GM18867 (cell line): Measurements from ENCODE around the gene EXOSC10.
"Not testable (repeated sequence)": the region's sequence is repeated elsewhere in the genome, so short reads cannot be mapped to it uniquely, and the experiment has no call there.

Source experiments
- ATAC-seq: cut with Tn5 transposase; IDR thresholded peaks from one replicate; pipeline ENCODE4 v1.9.1; 2021; ENCODE audit warnings: mild to moderate bottlenecking, moderate library complexity; ENCODE audit not compliant: unreplicated experiment

The EXOSC10 gene

DNA sequence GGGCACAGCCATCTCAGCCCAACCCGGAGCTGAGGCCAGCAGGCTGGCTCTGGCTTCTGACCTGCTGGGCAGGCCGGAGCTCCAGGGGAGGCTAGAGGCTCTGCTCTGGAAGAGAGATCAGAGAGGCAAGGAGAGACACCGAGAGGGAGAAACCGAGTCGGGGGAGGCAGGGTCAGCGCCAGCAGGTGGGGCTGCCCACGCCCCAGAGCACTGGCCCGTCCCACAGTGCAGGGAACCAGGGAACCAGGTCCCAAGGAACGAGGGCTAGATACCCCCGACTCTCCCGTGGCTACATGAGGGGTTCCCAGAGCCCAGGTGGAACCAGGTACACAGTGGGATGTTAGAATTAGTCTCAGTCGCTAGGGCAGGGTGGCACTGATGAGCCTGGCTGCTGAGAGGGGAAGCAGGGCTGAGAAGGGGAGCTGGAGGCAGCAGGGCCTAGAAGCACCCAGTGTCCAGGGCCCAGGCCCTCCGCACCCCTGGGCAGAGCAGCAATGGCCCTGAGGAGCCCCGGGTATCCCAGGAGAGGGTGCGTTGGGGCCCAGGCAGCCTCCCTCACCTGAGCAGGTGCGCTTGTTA is 54.7 kb downstream of the EXOSC10 start:
- ATAC-seq = no peak

DNA sequence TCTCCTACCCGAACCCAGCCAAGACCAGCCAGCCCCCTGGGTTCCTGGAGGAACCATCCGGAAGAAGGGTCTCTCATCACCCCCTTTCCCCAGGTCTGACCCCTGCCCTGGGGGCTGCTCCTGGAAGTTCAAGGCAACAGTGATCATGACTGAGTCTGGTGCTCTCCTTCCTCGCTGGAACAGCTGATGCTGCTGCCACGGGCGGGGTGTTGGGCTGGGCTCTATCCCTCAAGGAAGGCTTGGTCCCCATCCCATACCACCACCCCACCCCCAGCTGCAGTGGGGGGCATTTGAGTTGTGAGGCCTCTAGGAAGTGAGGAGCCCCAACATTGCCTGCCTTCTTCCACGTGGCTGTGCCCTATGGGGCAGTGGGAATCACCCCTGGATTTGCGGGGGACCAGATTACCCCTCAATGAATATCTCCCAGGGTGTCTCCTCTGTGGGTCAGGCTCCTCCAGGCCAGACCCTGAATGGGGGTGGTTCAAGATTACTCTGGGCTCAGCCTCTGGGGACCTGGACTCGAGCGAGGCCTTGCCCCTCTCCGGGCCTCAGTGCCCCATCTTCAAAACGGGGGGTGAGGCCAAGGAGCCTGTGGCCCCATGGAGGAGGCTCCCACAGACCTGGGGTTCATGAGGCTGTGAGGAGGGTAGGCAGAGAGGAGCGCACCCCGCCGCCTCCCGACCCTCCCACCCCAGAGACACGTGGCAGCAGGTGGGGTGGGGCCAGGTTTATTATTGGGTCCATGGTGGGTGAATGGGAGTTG is 55.4 kb downstream of the EXOSC10 start:
- ATAC-seq = no peak

DNA sequence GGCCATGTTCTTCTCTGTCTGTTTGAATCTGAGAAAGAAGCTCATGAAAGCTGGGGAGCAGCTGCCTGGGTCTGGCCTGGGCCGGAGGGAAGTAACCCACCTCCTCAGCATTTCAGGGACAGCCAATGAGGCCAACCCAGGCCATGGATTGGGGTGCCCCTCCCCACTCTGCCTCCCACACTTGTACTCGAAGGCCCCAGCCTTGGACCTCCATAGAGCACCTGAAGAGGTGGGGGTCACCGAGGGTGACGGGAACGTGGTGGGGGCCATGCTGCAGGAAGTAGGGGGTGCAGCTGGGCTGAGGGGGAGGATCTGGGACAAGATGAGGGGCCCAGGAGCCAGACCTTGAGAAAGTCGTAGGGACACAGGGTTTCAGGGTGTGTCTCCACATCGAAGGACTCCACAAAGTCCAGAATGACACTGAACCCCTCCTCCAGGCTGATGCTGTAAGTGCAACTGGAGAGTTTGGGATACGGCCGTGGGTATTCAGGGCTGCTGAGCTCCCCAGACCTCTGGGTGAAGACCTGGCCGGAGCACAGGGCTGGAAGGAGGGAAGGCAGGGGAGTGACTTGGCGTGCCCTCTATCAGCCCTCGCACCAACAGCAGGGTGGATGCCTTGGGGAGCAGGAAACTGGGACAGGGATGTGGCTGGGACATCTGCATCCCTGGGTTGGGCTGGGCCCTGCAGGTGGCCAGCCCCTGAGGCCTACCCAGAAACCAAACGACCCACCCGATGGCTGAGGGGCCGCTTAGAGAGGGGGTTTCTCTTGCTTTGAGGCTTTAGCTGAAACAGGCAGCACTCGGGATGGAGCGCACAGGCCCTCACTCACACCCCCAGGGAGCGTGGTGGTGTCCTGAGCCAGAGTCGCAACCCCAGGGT is 56.4 kb downstream of the EXOSC10 start:
- ATAC-seq = no peak

DNA sequence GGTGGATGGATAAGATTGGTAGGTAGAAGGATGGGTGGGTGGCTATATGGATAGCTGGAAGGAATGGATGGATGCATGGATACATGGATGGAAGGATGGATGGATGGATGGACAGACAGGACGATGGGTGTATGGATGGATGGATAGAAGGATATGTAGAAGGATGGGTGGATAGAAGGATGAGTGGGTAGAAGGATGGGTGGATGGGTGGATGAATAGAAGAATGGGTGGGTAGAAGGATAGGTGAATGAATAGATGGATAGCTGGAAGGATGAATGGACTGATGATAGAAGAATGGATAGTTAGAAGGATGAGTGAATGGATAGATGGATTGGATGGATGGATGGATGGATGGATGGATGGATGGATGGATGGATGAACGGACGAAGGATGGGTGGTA is 57.6 kb downstream of the EXOSC10 start:
- ATAC-seq = no peak

DNA sequence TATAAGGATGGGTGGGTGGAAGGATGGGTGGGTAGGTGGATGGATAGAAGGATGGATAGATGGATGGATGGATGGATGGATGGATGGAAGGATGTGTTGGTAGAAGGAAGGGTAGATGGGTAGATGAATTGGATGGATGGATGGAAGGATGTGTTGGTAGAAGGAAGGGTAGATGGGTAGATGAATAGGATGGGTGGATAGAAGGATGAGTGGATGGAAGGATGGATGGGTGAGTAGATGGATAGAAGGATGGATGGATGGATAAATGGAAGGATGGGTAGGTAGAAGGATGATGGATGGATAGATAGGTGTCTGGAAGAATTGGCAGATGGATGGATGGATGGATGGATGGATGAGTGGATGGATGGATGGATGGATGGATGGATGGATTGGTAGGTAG is 58.6 kb downstream of the EXOSC10 start:
- no peak for ATAC-seq

DNA sequence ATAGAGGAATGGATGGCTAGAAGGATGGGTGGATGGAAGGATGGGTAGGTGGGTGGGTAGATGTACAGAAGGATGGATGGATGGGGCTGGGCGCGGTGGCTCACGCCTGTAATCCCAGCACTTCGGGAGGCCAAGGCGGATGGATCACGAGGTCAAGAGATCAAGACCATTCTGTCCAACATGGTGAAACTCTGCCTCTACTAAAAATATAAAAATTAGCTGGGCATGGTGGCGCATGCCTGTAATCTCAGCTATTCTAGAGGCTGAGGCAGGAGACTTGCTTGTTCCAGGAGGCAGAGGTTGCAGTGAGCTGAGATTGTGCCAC is 59.6 kb downstream of the EXOSC10 start:
- not testable (repeated sequence) for ATAC-seq

DNA sequence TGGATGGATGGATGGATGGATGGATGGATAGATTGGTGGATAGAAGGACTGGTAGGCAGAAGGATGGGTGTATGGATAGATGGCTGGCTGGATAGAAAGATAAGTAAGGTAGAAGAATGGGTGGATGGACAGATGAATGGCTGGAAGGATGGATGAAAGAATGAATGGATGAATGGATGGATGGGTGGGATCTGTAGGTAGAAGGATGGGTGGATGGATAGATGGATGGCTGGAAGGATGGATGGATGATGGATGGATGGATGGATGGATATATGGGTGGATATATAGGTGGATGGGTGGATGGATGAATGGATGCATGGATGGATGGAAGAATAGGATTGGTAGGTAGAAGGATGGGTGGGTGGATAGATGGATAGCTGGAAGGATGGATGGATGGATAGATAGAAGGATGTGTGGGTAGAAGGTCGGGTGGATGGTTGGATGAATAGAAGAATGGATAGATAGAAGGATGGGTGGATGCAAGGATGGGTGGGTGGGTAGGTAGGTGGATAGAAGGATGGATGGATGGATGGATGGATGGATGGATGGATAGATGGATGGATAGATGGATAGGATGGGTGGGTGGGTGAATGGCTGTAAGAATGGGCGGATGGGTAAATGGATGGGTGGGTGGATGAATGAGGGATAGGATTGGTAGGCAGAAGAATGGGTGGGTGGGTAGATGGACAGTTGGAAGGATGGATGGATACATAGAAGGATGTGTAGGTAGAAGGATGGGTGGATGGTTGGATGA is 60.1 kb downstream of the EXOSC10 start:
- ATAC-seq = no peak

DNA sequence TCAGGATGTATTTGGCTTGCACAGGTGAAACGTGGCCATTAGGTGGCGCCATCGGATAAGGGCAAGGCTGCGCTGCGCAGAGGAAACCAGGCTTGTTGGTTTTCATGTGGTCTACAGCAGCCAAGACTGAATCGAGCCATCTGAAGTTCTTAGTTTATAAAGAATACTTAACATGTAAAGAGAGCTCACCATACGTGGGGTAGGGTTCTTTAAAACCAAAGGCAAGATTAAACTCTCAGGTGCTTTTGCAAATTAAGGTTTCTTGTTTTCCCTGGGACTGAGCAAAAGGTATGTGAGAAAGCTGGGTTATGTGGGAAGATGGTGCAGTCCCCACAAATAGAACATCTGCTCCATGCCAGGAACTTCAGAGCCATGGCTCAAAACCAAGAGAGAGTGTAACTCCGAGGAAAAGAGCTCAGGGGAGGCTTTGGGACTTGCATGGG is 61.9 kb downstream of the EXOSC10 start:
- ATAC-seq = no peak

DNA sequence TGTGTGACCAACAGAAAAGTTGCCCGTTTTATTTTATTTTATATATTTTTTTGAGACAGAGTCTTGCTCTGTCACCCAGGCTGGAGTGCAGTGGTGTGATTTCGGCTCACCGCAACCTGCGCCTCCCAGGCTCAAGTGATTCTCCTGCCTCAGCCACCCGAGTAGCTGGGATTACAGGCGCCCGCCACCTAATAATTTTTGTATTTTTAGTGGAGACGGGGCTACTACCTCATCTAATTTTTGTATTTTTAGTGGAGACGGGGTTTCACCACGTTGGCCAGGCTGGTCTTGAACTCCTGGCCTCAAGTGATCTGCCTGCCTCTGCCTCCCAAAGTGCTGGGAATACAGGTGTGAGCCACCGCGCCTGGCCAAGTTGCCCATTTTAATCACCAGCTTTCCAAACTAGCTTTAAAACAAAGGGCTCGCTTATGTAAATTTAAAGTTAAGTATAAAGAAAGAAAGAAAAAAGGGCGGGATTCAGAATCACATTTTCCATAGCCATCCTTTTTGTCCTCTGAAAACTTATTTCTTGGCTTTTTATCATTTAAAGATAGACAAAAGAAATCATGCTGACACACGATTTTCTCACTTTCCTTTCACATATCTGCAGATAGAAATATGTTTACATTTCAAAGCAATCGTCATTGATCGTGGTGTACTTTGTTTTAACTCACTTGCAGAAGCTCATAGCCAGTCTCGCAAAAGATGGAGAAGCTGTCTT is 62.5 kb downstream of the EXOSC10 start:
- ATAC-seq = not testable (repeated sequence)

DNA sequence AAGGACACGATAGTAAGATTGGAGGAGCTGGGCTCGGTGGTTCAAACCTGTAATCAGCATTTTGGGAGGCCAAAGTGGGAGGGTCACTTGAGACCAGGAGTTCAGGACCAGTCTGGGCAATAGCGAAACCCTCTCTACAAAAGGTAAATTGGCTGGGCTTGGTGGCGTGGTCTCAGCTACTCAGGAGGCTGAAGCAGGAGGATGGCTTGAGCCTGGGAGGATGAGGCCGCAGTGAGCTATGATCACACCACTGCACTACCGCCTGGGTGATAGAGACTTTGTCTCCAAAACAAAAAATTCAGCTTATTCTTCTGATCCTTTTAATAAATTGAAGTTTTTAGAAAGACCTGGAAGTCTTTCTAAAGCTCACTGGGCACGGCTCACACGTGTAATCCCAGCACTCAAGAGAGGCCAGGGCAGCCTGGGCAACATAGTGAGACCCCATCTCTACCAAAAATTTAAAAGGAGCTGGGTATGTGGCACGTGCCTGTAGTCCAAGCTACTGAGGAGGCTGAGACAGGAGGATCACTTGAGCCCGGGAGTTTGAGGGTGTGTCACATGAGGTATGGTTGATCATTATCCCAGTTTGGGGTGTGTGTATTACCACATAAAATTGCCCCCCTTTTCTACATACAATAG is 67.9 kb downstream of the EXOSC10 start:
- ATAC-seq = no peak

DNA sequence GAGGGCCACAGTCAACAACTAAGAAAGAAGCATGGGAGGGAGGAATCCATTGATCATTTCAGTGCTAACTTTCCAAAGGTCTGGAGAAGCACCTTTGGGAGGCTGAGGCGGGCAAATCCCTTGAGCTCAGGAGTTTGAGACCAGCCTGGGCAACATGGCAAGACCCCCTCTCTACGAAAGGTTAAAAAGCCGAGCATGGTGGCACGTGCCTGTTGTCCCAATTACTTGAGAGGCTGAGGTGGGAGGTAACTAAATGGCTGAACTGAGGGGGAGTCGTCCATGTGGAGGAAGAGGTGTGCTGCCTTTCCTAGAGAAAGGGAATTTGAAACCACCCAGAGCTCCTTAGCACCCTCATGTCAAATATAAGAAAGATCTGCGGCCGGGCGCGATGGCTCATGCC is 68.8 kb downstream of the EXOSC10 start:
- no peak for ATAC-seq

DNA sequence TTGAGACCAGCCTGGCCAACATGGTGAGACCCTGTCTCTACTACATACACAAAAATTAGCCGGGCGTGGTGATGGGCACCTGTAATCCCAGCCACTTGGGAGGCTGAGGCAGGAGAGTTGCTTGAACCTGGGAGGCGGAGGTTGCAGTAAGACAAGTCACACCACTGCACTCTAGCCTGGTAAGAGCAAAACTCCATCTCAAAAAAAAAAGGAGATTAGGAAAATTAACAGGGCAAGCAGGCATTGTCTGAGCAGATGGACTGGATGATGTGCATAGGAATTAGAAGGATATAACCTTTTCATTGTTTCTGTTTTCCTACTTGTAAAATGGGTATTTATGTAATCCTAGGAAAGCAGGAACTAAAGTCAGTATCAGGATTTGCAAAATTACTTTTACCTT is 71.7 kb downstream of the EXOSC10 start:
- ATAC-seq = no peak

DNA sequence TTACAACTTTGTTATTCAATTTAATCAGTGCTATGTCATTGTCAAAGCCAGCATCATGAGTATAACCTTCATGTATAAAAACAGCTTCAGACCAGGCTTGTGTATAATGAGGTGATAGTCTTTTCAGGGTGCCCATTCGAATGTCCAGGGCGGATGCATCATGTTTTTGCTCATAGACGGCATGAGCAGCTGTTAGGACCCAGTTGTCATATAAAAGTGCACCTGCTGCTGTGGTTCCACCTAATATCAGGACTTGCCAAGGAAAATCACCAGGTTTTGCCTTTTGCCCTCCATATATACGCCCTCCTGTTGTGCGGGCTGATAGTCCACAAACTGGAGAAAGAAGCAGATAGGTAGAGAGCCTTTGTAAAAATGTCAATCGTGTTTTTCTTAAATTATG is 72.4 kb downstream of the EXOSC10 start:
- no peak for ATAC-seq

DNA sequence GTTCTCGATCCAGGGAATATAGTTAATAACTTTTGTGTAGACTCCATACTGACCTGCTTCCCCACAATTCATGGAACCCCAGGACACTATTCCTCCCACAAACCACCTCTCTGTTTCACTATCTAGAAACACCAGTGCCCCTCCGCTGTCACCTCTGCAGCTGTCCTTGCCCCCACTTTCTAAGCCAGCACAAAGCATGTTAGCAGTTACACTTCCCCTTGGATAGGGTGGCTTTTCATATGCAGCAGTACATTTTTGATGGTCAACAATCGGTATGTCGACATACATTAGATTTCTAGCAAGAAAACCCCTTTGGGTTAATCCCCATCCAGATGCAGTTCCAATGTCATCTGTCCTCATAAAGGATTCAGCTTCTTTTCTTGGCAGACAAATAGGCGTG is 72.8 kb downstream of the EXOSC10 start:
- no peak for ATAC-seq

DNA sequence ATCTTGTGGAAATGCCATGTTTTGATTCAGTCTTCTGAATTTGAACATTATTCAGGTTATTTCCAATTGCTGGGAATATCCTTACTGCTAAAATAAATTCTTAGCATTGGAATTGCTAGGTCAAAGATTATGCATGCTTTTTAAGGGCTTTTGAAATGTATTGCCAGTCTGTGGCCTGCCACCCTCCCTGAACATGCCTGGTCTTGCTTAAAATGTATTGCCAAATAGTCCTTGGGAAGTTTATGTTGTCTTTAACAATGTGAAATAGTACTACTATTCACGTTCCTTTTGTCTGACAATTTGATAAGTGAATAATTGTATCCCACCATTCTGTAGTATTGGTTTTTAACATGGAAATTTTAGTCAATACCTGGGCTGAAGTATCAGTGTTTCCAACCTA is 73.6 kb downstream of the EXOSC10 start:
- ATAC-seq = no peak

DNA sequence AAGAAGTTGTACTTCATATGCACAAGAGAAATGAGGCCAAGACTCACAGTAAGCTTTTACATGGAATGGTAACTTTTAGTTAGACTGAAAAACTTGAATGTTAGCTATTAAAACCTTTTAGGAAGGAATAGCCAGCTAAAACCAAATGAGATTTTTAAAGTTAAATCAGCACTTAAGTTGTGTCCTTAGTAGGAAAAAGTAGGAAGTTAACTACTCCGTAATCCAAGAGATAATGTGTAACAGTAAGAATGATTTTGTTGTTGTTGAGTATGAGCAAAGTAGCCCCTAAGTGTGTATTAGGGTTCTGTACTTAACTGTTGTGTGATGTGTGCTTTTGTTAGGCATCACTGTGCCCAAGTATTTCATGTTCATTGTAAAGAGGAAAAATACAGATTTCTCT is 74.1 kb downstream of the EXOSC10 start:
- ATAC-seq = no peak

DNA sequence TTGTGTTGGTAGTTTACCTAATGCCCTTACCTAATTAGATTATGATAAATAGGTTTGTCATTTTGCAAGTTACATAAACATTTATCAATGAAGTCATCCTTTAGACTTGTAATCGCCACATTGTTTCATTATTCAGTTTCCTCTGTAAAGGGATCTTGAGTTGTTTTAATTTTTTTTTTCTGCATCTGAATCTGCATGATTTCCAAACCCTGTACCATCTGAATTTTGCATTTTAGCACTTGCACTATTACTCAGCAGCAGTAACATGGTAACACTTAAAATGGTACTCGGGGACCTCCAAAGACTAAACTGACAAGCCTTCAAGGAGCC is 74.8 kb downstream of the EXOSC10 start:
- no peak for ATAC-seq

DNA sequence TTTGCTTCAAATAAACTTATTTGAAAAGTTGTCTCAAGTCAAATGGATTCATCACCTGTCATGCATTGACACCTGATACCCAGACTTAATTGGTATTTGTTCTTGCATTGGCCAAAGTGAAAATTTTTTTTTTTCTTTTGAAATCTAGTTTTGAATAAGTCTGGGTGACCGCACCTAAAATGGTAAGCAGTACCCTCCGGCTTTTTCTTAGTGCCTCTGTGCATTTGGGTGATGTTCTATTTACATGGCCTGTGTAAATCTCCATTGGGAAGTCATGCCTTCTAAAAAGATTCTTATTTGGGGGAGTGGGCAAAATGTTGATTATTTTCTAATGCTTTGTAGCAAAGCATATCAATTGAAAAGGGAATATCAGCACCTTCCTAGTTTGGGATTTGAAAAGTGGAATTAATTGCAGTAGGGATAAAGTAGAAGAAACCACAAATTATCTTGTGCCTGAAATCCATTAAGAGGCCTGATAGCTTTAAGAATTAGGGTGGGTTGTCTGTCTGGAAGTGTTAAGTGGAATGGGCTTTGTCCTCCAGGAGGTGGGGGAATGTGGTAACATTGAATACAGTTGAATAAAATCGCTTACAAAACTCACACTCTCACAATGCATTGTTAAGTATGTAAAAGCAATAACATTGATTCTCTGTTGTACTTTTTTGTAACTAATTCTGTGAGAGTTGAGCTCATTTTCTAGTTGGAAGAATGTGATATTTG is 75.4 kb downstream of the EXOSC10 start:
- no peak for ATAC-seq

DNA sequence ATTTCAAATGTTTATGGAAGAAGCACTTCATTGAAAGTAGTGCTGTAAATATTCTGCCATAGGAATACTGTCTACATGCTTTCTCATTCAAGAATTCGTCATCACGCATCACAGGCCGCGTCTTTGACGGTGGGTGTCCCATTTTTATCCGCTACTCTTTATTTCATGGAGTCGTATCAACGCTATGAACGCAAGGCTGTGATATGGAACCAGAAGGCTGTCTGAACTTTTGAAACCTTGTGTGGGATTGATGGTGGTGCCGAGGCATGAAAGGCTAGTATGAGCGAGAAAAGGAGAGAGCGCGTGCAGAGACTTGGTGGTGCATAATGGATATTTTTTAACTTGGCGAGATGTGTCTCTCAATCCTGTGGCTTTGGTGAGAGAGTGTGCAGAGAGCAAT is 76.5 kb downstream of the EXOSC10 start:
- no peak for ATAC-seq

DNA sequence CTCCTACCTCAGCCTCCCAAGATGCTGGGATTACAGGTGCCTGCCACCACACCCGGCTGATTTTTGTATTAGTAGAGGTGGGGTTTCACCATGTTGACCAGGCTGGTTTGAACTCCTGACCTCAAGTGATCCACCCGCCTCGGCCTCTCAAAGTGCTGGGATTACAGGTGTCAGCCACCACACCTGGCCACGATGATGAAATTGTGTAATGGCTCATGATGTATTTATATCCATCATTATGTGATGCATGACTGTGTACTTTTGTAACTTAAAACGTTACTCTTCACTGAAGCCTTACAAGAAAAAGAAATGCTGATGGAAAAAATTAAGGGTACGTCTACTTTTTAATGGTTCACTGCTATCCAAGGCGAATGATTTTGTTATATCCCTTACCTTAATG is 79.7 kb downstream of the EXOSC10 start:
- no peak for ATAC-seq
